IMR-90 (cell line): ENCODE data around the gene ZNF134. TPM values are rescaled to one million over a fixed set of nuclear protein-coding genes. Genes with fewer than 3 reads are reported as not detected.

Experiments
- ATAC-seq: fragments of 200-7000 bp; cut with Tn5 transposase; 2 replicates; pipeline ENCODE4 v1.9.1; 2020; ENCODE audit warnings: low read depth, mild to moderate bottlenecking, moderate library complexity
- BruUV-seq: library from RNA; stranded (reverse); fragments of 400-500 nt; replicated peaks from 2 replicates; lab custom pipeline; 2021; lab: Mats Ljungman, UMichigan
- CTCF ChIA-PET: fragments of 300-600 bp; formaldehyde crosslinking; extraction: SDS; loops from one replicate; lab custom pipeline; 2021; ENCODE audit warnings: antibody characterized with exemption; lab: Yijun Ruan, JAX
- POLR2A ChIA-PET: fragments of 300-600 bp; sonication (Branson Sonifier 250); formaldehyde crosslinking; loops from one replicate; lab custom pipeline; 2022; ENCODE audit warnings: antibody characterized with exemption; ENCODE audit not compliant: unreplicated experiment; lab: Charles Lee
- DNase-seq: peaks from one replicate; pipeline ENCODE4 v3.0.0; 2013
- H2AFZ ChIP-seq: replicated peaks from 2 replicates; pipeline ENCODE3; 2013; ENCODE audit warnings: low read length, mild to moderate bottlenecking; ENCODE audit not compliant: poor library complexity
- H2AK5ac ChIP-seq: 2 replicates; pipeline ENCODE4 v1.6.1; 2013; ENCODE audit warnings: low read depth, low read length, inconsistent platforms
- H2AK9ac ChIP-seq: replicated peaks from 2 replicates; pipeline ENCODE3; 2013; ENCODE audit warnings: mild to moderate bottlenecking, low read depth, low read length, moderate library complexity; ENCODE audit not compliant: poor library complexity
- H2BK120ac ChIP-seq: 2 replicates; pipeline ENCODE4 v1.6.1; 2013; ENCODE audit warnings: low read depth, low read length, inconsistent platforms
- H2BK15ac ChIP-seq: 3 replicates; pipeline ENCODE4 v1.6.1; 2013; ENCODE audit warnings: low read depth, low read length, inconsistent platforms
- H2BK20ac ChIP-seq: 2 replicates; pipeline ENCODE4 v1.6.1; 2013; ENCODE audit warnings: low read depth, mild to moderate bottlenecking, inconsistent platforms, low read length, moderate library complexity
- H2BK5ac ChIP-seq: 2 replicates; pipeline ENCODE4 v1.6.1; 2013; ENCODE audit warnings: mild to moderate bottlenecking, low read depth, low read length, inconsistent platforms; ENCODE audit not compliant: poor library complexity, severe bottlenecking
- H3K14ac ChIP-seq: replicated peaks from 2 replicates; pipeline ENCODE4 v1.6.1; 2013; ENCODE audit warnings: low read depth, low read length, inconsistent platforms
- H3K18ac ChIP-seq: 2 replicates; pipeline ENCODE4 v1.6.1; 2013; ENCODE audit warnings: low read depth, low read length, control low read depth
- H3K23ac ChIP-seq: 2 replicates; pipeline ENCODE4 v1.6.1; 2013; ENCODE audit warnings: low read depth, low read length, inconsistent platforms
- H3K27ac ChIP-seq: 2 replicates; pipeline ENCODE4 v1.5.1; 2013; ENCODE audit warnings: mild to moderate bottlenecking, control low read depth, low read length; ENCODE audit not compliant: insufficient read depth
- H3K27me3 ChIP-seq: 2 replicates; pipeline ENCODE4 v1.6.1; 2013; ENCODE audit warnings: low read length; ENCODE audit not compliant: control insufficient read depth, insufficient read depth
- H3K36me3 ChIP-seq: 2 replicates; pipeline ENCODE4 v1.6.1; 2013; ENCODE audit warnings: low read length, mixed read lengths; ENCODE audit not compliant: control insufficient read depth, insufficient read depth
- H3K4ac ChIP-seq: 2 replicates; pipeline ENCODE4 v1.6.1; 2013; ENCODE audit warnings: low read depth, low read length, inconsistent platforms
- H3K4me1 ChIP-seq: 2 replicates; pipeline ENCODE4 v1.6.1; 2013; ENCODE audit warnings: low read length, mixed read lengths; ENCODE audit not compliant: control insufficient read depth, insufficient read depth
- H3K4me2 ChIP-seq: 2 replicates; pipeline ENCODE4 v1.6.1; 2013; ENCODE audit warnings: low read depth, mild to moderate bottlenecking, control low read depth, low read length, moderate library complexity
- H3K4me3 ChIP-seq: 2 replicates; pipeline ENCODE4 v1.5.1; 2013; ENCODE audit warnings: low read depth, mild to moderate bottlenecking, control low read depth, low read length, moderate library complexity; ENCODE audit not compliant: insufficient read depth
- H3K56ac ChIP-seq: 2 replicates; pipeline ENCODE4 v1.6.1; 2013; ENCODE audit warnings: low read length, inconsistent platforms; ENCODE audit not compliant: insufficient read depth; ENCODE audit errors: extremely low read depth
- H3K79me1 ChIP-seq, 2 experiments: 2 replicates each; pipeline ENCODE4 v1.6.1; 2013; ENCODE audit warnings: low read length in 2 of 2, inconsistent platforms in 1 of 2, low read depth in 1 of 2
- H3K9ac ChIP-seq: 2 replicates; pipeline ENCODE4 v1.6.1; 2013; ENCODE audit warnings: low read depth, low read length, control low read depth
- H3K9me1 ChIP-seq: 2 replicates; pipeline ENCODE4 v1.6.1; 2013; ENCODE audit warnings: low read length, inconsistent platforms; ENCODE audit not compliant: insufficient read depth
- H3K9me3 ChIP-seq: 2 replicates; pipeline ENCODE4 v1.6.1; 2013; ENCODE audit warnings: low read length; ENCODE audit not compliant: control insufficient read depth, insufficient read depth
- H4K20me1 ChIP-seq: 2 replicates; pipeline ENCODE4 v1.6.1; 2013; ENCODE audit warnings: low read length, inconsistent platforms; ENCODE audit not compliant: insufficient read depth
- H4K5ac ChIP-seq: 2 replicates; pipeline ENCODE4 v1.6.1; 2013; ENCODE audit warnings: mild to moderate bottlenecking, low read depth, low read length, control low read depth
- H4K8ac ChIP-seq, 2 experiments: 2 replicates each; pipeline ENCODE4 v1.6.1; 2013; ENCODE audit warnings: low read depth in 2 of 2, low read length in 2 of 2, control low read depth in 1 of 2, inconsistent platforms in 1 of 2
- H4K91ac ChIP-seq: 2 replicates; pipeline ENCODE4 v1.6.1; 2013; ENCODE audit warnings: low read depth, low read length, inconsistent platforms; ENCODE audit not compliant: insufficient read depth
- BHLHE40 ChIP-seq: fragments of 150-350 bp; IDR thresholded peaks from 2 replicates; pipeline ENCODE4 v1.6.1; 2016; ENCODE audit warnings: mild to moderate bottlenecking, low read depth, low read length
- CEBPB ChIP-seq: IDR thresholded peaks from 2 replicates; pipeline ENCODE4 v1.6.1; 2012; ENCODE audit warnings: low read depth, low read length, improper control_type of control experiment
- CHD1 ChIP-seq: IDR thresholded peaks from 2 replicates; pipeline ENCODE4 v1.6.1; 2012; ENCODE audit warnings: low read depth, low read length, improper control_type of control experiment
- CTCF ChIP-seq: conservative IDR thresholded peaks from 2 replicates; pipeline ENCODE4 v1.5.1; 2012; ENCODE audit warnings: mild to moderate bottlenecking, low read depth, low read length, improper control_type of control experiment
- FOS ChIP-seq: fragments of 150-350 bp; IDR thresholded peaks from 2 replicates; pipeline ENCODE4 v1.6.1; 2016; ENCODE audit warnings: low read depth, low read length
- MAFK ChIP-seq: IDR thresholded peaks from 2 replicates; pipeline ENCODE4 v1.6.1; 2012; ENCODE audit warnings: low read depth, low read length, improper control_type of control experiment
- MAZ ChIP-seq: IDR thresholded peaks from 2 replicates; pipeline ENCODE4 v1.6.1; 2012; ENCODE audit warnings: low read depth, mild to moderate bottlenecking, low read length, improper control_type of control experiment, moderate library complexity, borderline replicate concordance
- MXI1 ChIP-seq: IDR thresholded peaks from 2 replicates; pipeline ENCODE4 v1.6.1; 2012; ENCODE audit warnings: low read depth, mild to moderate bottlenecking, low read length, moderate library complexity, borderline replicate concordance
- NFE2L2 ChIP-seq: fragments of 150-350 bp; IDR thresholded peaks from 2 replicates; pipeline ENCODE4 v1.6.1; 2016; ENCODE audit warnings: low read depth, mild to moderate bottlenecking, low read length
- POLR2A ChIP-seq: IDR thresholded peaks from 2 replicates; pipeline ENCODE4 v1.6.1; 2012; ENCODE audit warnings: mild to moderate bottlenecking, low read depth, low read length
- RAD21 ChIP-seq: IDR thresholded peaks from 2 replicates; pipeline ENCODE4 v1.6.1; 2012; ENCODE audit warnings: low read length, improper control_type of control experiment
- RFX5 ChIP-seq: IDR thresholded peaks from 2 replicates; pipeline ENCODE4 v1.8.0; 2012; ENCODE audit warnings: low read depth, mild to moderate bottlenecking, low read length, moderate library complexity
- SMC3 ChIP-seq: fragments of 150-350 bp; IDR thresholded peaks from 2 replicates; pipeline ENCODE4 v1.6.1; 2016; ENCODE audit warnings: low read depth, mild to moderate bottlenecking, antibody characterized with exemption, low read length, moderate library complexity
- USF2 ChIP-seq: fragments of 150-350 bp; IDR thresholded peaks from 2 replicates; pipeline ENCODE4 v1.6.1; 2017; ENCODE audit warnings: mild to moderate bottlenecking, antibody characterized with exemption, low read length, low read depth
- WGBS, 2 experiments: methylation state at CpG; one replicate each; pipeline versions ENCODE4 v1.1.5 to v1.1.7; 2013; ENCODE audit warnings: missing lambda C conversion rate in 2 of 2; ENCODE audit not compliant: insufficient read length in 1 of 2; ENCODE audit errors: extremely low coverage in 2 of 2; 5-methylcytosine and 5-hydroxymethylcytosine counted together
- dilution Hi-C: fragments of 300-500 bp; cut with HindIII; formaldehyde crosslinking; loops from one replicate; pipeline ENCODE4 v1.14.3; 2018; ENCODE audit warnings: low sequenced_read_pairs; ENCODE audit not compliant: unreplicated experiment
- in situ Hi-C: fragments of 300-500 bp; cut with MboI; formaldehyde crosslinking; loops from 3 replicates; pipeline ENCODE4 v1.14.3; 2019; ENCODE audit warnings: low sequenced_read_pairs, inconsistent platforms, mixed read lengths
- intact Hi-C: fragments of 100-400 bp; cut with micrococcal nuclease; formaldehyde crosslinking; loops from 2 replicates; pipeline ENCODE4 v1.10.0; 2022
- polyA plus RNA-seq, 3 experiments: library from polyadenylated mRNA; depleted of rRNA; stranded (reverse); fragments of >200 nt; gene quantifications; 2 replicates each; pipeline ENCODE4 v1.2.3, GENCODE V29; 2012; ENCODE audit warnings: low replicate concordance in 1 of 3
- total RNA-seq: library from RNA; depleted of rRNA; stranded (reverse); fragments of >200 nt; gene quantifications from 2 replicates; pipeline ENCODE4 v1.2.3, GENCODE V29; 2012
- TF ChIP-seq, protein P1 (sequence below): fragments of 150-350 bp; IDR thresholded peaks from 2 replicates; pipeline ENCODE4 v1.6.1; 2016; ENCODE audit warnings: low read depth, mild to moderate bottlenecking, low read length, moderate library complexity, borderline replicate concordance

ZNF134 gene
- total and polyA plus RNA-seq, 2 of the 4 experiments (the other 2 are of a cell fraction), result 6.2 to 31.0 TPM

DNA sequence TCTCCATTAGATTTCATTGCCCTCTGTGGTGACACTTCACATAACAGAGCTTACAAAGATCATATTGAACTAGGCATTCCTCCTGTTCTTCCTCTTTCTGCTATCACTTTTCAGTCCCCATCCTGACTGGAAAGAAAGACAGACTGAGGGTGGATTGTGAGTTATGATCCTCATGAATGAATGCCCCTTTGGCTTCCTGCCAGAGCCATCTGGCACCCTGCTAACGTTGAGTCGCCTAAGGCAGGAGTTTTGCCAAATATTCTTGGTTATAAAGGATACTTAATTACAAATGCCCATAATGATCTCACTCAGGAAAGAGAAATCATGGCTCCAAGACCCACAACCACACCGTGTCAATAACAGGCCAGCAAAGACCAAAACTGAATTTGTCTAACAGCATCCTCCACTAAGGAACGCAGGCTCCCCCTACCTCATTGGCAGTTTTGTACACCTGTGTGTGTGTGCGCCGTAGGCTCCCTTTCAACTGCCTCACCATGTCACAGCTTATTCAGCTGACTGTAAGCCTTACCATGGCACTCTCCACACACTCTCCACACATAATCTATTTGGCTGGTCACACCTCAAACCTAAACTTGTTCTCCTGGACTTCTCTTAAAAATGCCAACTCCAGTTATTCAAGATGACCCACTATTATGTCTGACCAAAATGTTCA is 34.4 kb downstream of the ZNF134 start:
- no peak for TF ChIP-seq CHD1
- no peak for TF ChIP-seq MAZ
- TF ChIP-seq RFX5, result no peak
- TF ChIP-seq NFE2L2, result no peak
- TF ChIP-seq CTCF, result no peak
- no peak for TF ChIP-seq FOS
- no peak for TF ChIP-seq RAD21
- no peak for TF ChIP-seq POLR2A
- no peak for TF ChIP-seq SMC3
- TF ChIP-seq CEBPB, result no peak
- TF ChIP-seq MAFK, result no peak
- no peak for TF ChIP-seq MXI1
- TF ChIP-seq BHLHE40, result no peak
- TF ChIP-seq, protein P1, sequence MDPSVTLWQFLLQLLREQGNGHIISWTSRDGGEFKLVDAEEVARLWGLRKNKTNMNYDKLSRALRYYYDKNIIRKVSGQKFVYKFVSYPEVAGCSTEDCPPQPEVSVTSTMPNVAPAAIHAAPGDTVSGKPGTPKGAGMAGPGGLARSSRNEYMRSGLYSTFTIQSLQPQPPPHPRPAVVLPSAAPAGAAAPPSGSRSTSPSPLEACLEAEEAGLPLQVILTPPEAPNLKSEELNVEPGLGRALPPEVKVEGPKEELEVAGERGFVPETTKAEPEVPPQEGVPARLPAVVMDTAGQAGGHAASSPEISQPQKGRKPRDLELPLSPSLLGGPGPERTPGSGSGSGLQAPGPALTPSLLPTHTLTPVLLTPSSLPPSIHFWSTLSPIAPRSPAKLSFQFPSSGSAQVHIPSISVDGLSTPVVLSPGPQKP, result no peak
- no peak for TF ChIP-seq USF2
- DNase-seq (no peak), ATAC-seq (no peak)
- no peaks in the 10 kb centered on the region for H3K79me1 ChIP-seq
- H3K14ac ChIP-seq, result no peak overlapping the region
- ChIA-PET CTCF (no interaction called here), POLR2A (no interaction called here)
- H2BK20ac ChIP-seq, result no peak overlapping the region
- H3K4me3 ChIP-seq, result no peak overlapping the region
- intact Hi-C loops (no loop called here), dilution Hi-C loops (no loop called here), in situ Hi-C loops (no loop called here)
- no TSS peak for BruUV-seq
- no peak overlapping the region for H2BK5ac ChIP-seq
- H3K9ac ChIP-seq, result no peak overlapping the region
- no peak overlapping the region for H2BK15ac ChIP-seq
- no peak overlapping the region for H3K27ac ChIP-seq
- no peak overlapping the region for H3K18ac ChIP-seq
- H3K36me3 ChIP-seq, result no peaks in the 10 kb centered on the region
- no peak overlapping the region for H3K4me2 ChIP-seq
- H3K4me1 ChIP-seq, result no peaks in the 10 kb centered on the region
- no peaks in the 10 kb centered on the region for H3K9me1 ChIP-seq
- no peak overlapping the region for H2BK120ac ChIP-seq
- peaks cover 6% of the 10 kb centered on the region; the same call in 1 of the 2 replicates for H3K9me3 ChIP-seq
- H2AK5ac ChIP-seq, result no peak overlapping the region
- H3K23ac ChIP-seq, result no peak overlapping the region
- H4K20me1 ChIP-seq, result no peaks in the 10 kb centered on the region
- no peaks in the 10 kb centered on the region for H3K27me3 ChIP-seq
- H4K91ac ChIP-seq, result no peak overlapping the region
- H3K56ac ChIP-seq, result no peak overlapping the region
- no peak overlapping the region for H4K5ac ChIP-seq
- no peak overlapping the region for H4K8ac ChIP-seq
- WGBS, 2 experiments, result 80% methylated on average over 3 of the region's 6 CpGs; no CpG with 5 or more reads in 1 of the 2 experiments
- no peak overlapping the region for H3K4ac ChIP-seq
- H2AK9ac ChIP-seq, result no peak overlapping the region
- no peak overlapping the region for H2AFZ ChIP-seq
